Measurements from ENCODE around the gene MAP4K2.

The MAP4K2 gene

GRCh38 chr11:64735725-64736259 is 67.2 kb downstream of the MAP4K2 start:
- FAIRE-seq (peak; percentile 21), DNase-seq (ENCODE audit: insufficient read length) (no peak)
- no peak for TF ChIP-seq POLR2AphosphoS5 (IDR thresholded peaks at IDR 0.05; ENCODE audit: low read depth, low read length)
- TF ChIP-seq POLR2A (IDR thresholded peaks at IDR 0.05; ENCODE audit: low read depth, low read length), result no peak
- no peak for TF ChIP-seq TAF1 (IDR thresholded peaks at IDR 0.05; ENCODE audit: borderline replicate concordance, low read depth, low read length)
